ENCODE results near the gene TAF15. TPM values are rescaled to one million over a fixed set of nuclear protein-coding genes. Genes with fewer than 3 reads are reported as not detected.
A peak's percentile ranks its signal among the peaks of the same experiment; 100 is the strongest.

The TAF15 gene
- polyA plus RNA-seq (ENCODE audit: insufficient read length): 110 TPM

DNA sequence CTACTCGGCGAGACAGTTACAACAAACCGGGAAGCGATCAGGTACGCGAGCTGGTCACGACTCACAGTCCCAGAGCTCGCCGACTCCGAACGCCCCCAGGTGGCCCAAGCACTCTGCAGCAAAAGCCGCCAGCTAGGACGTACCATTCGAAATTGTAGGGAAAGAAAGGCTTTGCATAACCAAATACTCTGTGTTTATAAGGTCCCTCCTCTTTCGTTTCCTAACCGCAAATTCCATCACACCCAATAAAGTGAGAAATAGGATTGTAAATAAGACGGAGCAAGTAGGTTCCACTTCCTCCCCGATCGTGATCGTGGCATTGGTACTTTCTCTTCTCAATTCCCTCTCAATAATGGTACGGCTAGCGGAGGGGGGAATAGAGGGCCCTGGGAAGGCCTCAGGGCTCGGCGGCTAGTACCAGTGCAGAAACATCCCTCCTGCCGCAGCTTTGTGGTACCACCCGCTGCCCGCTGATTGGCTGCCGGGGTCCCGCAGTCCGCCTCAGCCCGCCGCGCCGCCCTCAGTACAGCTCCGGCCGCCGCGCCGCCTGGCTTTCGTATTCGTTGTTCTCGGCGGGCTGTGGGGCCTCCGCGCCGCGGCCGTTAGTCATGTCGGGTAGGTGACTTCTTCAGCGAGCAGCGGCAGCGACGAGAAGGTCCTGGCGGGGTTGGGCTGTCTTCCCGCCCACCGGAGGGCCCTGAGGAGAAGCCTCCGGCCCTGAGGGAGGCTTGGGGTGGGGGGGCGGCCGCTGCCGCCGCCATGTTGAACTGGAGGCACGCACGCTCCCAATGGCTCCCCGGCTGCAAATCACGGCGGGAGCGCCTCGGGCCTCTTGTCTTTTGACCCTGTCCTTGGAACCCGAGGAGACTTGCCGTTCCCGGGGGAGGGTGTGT, at the start of gene TAF15:
Gene TAF15, plus strand, starts transcription at position 523 of the 893 bp plus-strand sequence. Its CDS starts 86 bp downstream, at position 609.
- peak; percentile 95 for DNase-seq (ENCODE audit: low read depth)

DNA sequence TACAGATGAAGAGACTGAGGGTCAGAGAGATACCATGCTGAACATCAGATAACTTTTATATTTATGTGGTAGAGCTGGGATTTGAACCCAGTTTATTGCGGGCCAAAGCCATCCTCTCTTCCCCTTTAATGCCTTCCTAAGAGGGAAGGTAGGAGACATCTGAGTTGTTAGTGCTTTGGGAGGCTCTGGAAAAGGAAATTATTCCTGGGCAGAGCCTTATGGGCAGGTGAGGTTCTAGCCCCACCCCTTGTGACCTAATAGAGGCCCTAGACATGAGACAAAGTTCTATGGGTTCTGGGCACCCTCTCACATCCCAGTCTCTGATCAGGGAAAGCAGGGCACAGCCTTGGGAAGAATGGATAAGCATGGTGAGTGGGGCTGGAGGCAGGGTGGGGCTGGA, 48.7 kb upstream of the TAF15 start, which contains the start of gene C17orf50:
Gene C17orf50, plus strand, starts transcription at position 301 of the 400 bp plus-strand sequence. Its CDS starts 55 bp downstream, at position 356.
- no peak for DNase-seq (ENCODE audit: low read depth)

DNA sequence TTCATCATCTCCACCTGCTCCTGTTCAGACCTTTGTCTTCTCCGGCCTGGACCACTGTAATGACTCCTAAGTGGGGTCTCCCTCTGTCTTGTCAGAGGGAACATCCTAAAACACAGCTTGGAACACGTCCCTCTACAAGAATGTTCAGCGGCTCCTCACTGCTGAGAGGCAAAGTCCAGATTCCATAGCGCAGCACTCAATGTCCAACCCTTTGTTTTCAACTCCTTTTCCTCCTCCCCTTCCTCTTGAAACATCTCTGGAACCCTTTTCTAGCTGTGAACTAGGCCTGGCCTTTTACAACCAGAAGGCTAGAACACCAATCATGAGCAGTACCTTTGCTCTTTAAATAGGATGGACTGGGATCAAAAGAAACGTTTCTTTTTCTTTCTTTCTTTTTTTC, 47.7 kb upstream of the TAF15 start:
- no peak for DNase-seq (ENCODE audit: low read depth)

DNA sequence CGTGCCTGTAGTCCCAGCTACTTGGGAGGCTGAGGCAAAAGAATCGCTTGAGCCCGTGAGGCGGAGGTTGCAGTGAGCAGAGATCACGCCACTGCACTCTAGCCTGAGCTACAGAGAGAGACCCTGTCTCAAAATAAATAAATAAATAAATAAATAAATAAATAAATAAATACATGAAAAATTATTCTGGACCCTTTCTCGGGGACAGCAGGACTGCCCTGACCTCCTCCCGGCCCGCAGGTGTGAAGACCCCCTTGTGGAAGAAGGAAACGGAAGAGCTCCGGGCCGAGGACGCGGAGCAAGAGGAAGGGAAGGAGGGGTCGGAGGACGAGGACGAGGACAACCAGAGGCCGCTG, 45.5 kb upstream of the TAF15 start:
- no peak for DNase-seq (ENCODE audit: low read depth)

DNA sequence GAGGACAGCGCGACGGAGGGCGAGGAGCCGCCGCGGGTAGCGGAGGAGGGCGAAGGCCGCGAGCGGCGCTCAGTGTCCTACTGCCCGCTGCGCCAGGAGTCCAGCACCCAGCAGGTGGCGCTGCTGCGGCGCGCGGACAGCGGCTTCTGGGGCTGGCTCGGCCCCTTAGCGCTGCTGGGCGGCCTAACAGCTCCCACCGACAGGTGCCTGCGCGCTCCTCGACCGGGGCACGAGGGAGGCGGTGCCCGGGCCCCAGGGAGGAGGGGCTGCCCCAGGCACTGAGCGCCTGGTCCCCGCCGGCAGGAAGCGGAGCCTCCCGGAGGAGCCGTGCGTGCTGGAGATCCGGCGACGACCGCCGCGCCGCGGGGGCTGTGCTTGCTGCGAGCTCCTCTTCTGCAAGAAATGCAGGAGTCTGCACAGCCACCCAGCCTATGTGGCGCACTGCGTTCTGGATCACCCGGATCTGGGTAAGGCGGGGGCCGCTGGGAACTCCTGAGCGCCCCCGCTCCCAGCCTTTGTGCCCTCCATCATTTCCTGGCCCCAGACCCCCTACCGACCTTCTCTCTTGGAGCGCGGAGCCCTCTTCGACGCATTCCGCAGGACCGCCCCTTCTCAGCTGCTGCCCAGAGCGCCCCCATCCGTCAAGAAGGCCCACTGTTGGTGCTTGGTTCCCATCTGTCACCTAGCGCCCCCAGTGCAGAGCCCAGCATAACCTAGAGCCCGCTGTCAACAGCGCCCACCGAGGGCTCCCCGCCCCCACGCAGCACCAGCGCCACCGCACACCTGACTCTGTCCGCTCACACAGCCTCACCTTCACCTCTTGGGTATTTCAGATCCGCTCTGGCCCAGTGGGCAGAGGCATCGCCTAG, 44.9 kb upstream of the TAF15 start:
- peak; percentile 55 for DNase-seq (ENCODE audit: low read depth)

DNA sequence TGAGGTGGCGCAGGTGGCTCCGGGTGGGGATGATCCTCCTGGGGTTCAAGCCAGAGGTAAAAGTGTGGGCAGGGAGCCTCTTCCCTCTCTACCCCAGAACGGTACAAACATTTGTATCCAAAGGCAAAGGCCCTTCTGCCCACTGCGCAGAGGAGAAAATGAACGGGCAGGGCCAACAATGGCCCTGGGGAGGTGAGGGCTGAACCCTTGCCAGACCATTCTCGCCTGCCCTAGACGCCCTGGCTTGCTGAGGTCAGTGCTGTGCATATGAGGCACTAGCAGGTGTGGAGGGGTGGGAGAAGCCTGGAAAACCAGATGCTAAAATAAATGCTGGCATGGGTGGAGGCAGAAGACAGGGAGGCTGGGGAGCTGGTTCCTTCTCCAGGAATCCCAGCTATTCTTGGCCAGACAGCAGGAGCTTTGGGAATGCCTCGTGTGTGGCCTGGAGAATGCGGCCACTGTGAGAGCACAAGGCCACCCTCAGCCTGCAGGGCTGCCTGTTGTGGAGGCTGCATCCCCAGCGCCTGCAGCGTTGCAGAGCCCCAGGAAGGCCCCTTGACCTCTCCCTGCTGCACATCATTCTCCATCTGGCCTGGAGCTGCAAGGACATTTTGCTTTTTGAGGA, 44.1 kb upstream of the TAF15 start:
- no peak for DNase-seq (ENCODE audit: low read depth)

DNA sequence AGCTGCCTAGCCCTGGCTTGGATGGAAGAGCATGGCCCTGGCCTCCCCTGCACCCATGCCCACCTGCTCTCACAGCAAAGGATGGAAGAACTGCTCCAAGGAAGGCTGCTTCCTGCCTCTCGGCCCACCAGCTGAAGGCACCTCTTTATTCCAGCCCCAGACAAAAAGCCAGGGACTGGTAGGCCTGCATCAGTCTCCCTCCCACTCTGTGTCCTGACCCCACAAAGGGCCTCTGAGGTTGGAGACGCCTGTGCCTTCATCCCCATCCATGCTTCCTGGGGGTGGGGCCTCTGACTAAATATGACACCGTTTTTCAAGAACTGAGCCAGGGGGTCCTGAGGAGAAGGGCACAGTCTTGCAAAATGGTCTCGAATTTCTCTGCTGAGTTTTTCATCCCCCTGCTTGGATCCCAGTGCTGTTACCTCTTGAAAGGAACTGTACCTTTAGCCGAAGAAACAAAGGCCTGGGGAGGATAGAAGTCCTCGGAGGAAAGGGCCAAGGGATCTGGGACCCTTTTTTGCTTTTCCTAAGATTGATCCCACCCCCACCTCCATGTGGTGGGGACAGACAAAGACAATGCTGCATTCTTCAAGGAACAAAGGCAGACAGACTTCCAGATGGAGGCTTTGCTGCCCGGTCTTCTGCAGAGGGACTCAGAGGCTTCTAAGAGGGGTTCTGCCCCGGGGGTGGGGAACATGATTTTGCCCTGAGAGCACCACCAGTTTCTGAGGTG, 43.4 kb upstream of the TAF15 start:
- no peak for DNase-seq (ENCODE audit: low read depth)

DNA sequence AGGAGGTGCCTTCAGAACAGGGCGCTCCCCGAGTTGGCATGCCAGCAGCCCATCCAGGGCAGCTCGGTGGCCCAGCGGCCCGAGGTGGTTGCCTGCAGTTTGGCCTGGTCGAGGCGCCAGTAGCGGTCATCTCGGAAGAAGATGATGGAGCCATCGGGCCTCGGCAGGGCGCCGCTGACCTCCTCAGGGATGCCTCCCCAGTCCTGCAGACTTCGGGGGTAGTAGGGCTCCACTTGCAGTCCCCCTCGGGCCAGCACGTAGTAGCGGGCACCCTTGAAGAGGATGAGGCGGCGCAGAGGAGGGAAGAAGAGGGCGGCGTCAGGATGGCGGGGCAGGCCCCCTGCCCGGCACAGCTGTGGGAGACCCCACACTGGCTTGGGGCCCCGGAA, 42.8 kb upstream of the TAF15 start:
- DNase-seq (ENCODE audit: low read depth): no peak

DNA sequence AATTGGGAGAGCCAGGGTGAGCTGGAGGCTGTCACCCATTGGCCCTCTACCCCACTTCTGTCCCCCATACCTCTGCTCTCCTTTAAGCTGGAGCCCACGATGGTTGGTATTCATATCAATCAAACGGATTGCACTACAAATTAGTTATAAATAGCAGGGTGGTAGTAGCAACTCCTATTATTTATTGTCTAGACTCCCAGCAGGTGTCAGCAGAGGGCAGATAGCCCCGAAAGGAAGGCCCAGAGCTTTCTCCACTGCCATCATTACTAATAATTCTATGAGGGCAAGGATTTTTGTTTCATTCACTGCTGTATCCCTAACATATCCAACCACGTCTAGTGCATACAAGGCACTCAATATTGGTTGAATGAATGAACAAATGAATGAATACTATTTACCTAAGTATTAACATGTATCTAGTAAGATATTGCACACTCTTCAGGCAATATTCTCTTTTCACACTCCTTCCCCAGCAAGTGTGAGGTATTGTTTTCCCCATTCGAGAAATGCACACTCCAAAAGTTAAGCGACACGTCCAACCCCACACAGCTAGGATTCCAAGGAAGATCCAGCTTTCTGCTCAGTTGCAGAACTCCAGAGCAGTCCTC, 42.3 kb upstream of the TAF15 start:
- no peak for DNase-seq (ENCODE audit: low read depth)

DNA sequence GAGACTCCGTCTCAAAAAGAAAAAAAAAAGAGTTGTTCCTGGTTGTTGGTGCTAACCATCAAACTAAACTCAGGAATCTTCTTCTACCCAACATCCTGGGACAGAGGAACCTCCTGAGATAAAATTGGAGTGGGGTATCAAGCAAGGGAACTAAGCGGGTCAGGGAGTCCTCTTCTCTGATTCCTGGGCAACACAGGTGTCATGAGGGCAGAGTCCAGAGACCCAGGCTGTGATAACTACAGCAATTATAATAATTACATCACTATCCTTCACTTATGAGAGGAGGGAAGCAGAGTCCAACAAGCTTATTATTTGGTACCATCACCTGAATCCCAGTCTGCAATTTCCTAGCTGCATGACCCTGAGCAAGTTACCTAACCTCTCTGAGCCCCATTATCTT, 40.5 kb upstream of the TAF15 start:
- DNase-seq (ENCODE audit: low read depth): no peak

DNA sequence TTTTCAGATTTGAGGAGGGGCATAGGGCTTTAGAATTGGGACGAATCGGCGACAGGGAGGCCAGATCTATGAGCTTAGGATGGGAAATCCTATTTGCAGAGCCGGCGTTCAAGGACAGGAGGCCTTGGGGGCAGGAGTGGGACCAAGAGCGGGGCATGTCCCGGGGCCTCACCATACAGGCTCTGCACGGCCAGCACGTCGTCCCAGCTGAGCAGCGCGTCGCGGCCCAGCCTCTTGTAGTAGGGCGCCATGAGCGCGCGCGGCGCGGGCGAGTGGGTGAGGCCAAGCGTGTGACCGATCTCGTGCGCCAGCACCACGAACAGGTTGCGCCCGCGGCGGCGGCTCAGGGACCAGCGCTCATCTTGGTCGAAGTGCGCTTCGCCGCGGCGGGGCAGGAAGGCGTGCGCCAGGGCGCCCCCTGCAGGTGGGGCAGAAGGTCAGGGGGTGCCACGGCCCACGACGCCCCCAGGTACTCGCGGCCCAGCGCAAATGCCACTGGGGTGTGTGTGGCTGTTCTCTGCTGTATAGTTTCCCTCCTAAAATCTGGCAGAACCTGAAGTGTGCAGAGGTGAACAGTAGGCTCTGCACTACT, 39.3 kb upstream of the TAF15 start:
- DNase-seq (ENCODE audit: low read depth): no peak

DNA sequence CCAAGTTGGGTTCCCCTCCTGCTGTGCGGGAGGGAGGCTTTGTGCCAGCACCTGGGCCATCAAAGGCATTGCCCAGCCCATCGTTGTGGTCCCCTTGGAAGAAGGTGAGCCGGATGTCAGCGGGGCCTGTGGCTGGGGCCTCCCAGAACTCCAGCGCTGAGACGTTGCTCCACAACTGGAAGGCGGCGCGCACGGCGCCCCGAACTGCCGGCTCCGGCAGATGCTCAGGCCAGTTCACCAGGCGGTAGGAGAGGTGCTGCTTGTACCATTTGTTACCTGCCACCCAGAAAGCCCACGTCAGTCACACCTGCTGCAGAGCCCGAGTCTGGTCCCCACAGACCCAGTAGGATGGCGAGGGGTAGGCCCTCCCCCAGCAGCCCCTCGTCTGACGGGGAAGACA, 36.2 kb upstream of the TAF15 start:
- DNase-seq (ENCODE audit: low read depth): no peak

DNA sequence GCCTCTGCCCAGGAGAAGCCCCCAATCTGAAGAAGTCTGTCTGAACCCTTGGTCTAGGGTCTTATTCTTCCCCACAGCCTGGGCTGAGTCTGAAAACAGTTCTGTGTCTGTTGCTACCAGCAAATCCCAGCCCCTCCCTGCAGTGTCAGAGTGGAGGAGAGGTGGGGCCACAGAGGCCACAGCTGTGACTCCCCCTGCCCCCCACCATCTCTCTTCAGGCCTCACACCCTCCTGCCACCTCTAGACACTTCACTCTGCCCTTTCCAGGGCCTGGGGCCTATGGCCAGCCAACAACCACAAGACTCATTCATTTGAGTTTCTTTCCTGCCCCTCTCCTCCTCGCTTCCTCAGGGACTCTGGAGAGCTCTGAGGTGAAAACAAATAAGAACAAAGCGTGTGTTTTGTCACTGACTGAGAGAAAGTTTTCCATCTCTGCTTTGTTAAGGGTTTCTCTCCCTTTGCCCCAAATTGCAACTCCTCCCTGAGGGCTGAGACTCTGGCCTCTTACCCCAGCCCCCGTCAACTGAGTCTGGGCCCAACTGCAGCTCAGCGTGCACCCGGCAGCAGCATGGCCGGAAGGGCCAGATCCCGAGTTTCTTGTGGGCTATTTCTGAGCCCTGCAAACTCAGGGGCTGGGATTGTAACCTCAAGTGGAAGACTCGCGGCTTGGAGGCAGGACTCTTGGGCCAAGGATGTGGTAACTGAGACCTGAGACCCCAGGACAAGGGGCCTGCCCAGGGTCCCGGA, 35.4 kb upstream of the TAF15 start:
- no peak for DNase-seq (ENCODE audit: low read depth)

DNA sequence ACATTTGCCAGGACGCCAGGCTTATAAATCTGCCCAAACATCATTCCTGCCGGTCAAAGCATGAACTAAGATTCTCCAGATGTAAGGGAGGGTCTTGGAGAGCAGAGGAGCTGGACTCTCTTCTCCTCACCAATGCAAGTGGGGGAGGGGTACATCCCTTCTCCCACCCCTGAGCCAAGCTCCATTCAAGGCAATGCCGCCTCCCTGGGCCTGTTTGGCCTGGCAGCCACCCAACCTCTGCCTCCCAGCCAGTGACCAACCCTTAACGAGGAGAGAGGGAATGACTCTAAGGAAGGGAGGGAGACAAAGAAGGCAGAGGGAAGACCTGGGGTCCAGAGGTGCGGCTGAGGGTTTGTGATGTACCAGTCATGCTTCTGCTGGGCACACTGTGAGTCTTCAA, 34.8 kb upstream of the TAF15 start:
- DNase-seq (ENCODE audit: low read depth): no peak

DNA sequence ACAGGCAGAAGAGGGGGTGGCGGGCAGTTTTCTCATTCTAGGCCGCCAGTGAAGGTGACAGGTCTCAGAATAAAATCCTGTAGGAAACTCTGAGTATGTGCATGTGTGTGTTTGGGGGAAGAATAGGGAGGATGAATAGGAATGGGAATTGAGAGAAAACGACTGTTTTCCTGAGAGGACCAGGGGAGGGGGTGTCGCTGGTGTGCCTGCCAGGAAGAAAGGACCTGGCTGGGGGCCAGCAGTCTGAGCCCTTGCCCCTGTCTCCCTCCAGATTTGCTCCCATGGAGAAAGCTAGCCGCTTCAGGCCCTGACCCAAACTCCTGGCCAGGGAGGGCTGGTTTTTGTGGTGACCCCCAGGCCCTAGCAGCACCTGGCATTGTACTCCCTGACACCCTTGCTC, 34.2 kb upstream of the TAF15 start:
- DNase-seq (ENCODE audit: low read depth): no peak

DNA sequence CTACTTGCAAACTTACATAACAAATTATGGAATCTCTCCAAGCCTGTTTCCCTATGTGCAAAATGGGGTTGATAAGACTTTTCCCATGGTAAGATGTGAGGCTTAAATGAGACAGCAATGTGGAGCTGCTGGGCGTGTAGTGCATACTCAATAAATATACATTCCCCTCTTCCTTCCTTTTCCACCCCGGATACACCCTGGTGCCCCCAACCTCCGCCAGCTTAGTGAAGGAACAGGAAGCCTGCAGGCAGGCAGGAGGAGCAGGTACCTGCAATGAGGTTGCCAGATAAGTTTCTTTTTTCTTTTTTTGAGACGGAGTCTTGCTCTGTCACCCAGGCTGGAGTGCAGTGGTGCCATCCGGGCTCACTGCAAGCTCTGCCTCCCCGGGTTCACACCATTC, 33.7 kb upstream of the TAF15 start:
- no peak for DNase-seq (ENCODE audit: low read depth)

DNA sequence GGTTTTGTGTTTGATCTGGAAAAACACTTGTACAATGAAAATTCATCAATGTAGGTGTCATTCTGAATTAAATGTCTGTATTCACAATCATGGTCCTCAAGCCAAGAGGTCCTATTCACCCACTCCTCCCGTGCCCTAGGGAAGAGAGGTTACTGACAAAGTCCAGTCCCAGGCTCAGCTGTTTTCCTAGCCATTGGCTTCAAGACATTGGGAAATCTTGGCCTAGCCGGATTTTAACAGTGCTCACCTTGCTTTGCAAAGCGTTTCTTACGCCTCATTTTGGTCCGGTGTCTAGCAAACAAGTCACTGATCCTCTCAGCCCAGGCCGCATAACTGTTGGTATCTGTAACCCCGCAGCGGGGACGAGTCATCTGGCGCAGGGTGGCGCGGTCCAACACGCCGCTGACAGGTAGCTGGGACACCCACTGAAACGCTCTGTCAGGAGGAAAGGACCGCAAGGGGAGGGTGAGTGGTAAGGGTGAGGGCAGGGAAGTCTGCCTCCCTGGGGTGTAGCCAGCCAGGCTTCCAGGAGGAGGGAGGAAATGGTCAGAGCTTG, 30.6 kb upstream of the TAF15 start:
- DNase-seq (ENCODE audit: low read depth): no peak

DNA sequence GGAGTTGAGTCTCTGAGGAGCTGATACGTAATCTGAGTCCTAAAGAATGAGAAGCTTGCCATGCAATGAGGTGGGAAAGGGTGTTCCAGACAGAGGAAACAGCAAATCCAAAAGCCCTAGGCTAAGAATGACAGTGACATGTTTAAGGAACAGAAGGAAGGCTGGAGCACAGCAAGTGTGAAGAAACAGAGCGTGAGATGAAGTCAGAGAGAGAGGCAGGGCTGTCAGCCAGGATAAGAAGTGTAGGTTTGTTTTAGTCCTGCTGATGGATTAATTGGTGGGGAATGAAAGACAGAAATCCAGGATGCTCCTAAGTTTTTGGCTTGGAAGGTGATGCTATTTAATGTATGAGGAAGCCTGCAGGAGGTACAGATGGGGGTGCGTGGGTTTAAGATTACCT, 28.3 kb upstream of the TAF15 start:
- DNase-seq (ENCODE audit: low read depth): no peak

DNA sequence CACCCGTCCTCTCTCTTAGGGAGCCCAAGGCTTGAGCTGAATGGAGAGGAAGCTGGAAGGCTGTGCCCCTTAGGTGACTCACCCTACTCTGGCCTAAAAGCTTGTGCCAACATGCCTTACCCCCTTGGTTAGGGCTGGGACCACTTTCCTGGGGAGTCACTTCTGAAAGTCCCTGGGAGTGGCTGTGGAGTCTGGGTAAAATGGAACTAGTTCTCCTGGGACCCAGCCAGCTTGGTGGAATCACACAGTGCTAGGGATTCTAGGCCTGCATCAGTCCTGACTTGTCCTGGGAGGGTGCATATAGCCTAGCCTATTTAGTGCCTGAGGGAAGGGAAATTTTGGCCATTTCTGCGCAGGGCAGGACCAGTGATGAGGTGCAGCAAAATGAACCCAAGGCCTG, 24.4 kb upstream of the TAF15 start:
- no peak for DNase-seq (ENCODE audit: low read depth)

All from forelimb muscle (tissue), 1 donor.